ENCODE data around the gene TRPM3.

TRPM3 gene

GRCh38 chr9:70529377-70529776, 592.0 kb downstream of the TRPM3 start (continued):
- TF ChIP-seq PRDM2 (tag by site-specific recombination; IDR thresholded peaks at IDR 0.05; ENCODE audit: borderline replicate concordance) (no peak), ZNF785 (tag by site-specific recombination; IDR thresholded peaks at IDR 0.05) (no peak), ZNF239 (tag by site-specific recombination; IDR thresholded peaks at IDR 0.05) (no peak), PRDM4 (tag by site-specific recombination; IDR thresholded peaks at IDR 0.05) (no peak), ZNF621 (tag by site-specific recombination; IDR thresholded peaks at IDR 0.05) (no peak), ZBTB6 (tag by site-specific recombination; IDR thresholded peaks at IDR 0.05) (no peak), AEBP2 (tag by site-specific recombination; IDR thresholded peaks at IDR 0.05; ENCODE audit: borderline replicate concordance) (no peak), ZSCAN30 (tag by site-specific recombination; IDR thresholded peaks at IDR 0.05) (no peak), BCL6B (tag by site-specific recombination; IDR thresholded peaks at IDR 0.05) (no peak)

GRCh38 chr9:70526902-70527301, 594.5 kb downstream of the TRPM3 start:
- Histone ChIP-seq H3K4me1 (ENCODE audit: control insufficient read depth, insufficient read depth, low read length) (no peaks in the 10 kb centered on the region), H3K9me3 (ENCODE audit: control insufficient read depth, insufficient read depth, low read depth, low read length) (no peaks in the 10 kb centered on the region), H3K4me3 (ENCODE audit: low read depth, low read length) (no peak overlapping the region), H3K36me3 (ENCODE audit: control insufficient read depth in 2 of 2, insufficient read depth in 1 of 2, low read length in 2 of 2) (no peaks in the 10 kb centered on the region), H3K27ac (ENCODE audit: extremely low read depth, low read depth, low read length) (no peak overlapping the region)
- TF ChIP-seq ZNF398 (tag by site-specific recombination; IDR thresholded peaks at IDR 0.05) (no peak), TRIM28 (IDR thresholded peaks at IDR 0.05; ENCODE audit: borderline replicate concordance, low read length) (no peak)
- POLR2A ChIA-PET: no interaction called here
- CTCF ChIA-PET: no interaction called here
